HG03469 (cell line): ENCODE data around the gene CYP3A5.
"Not testable (repeated sequence)": the region's sequence is repeated elsewhere in the genome, so short reads cannot be mapped to it uniquely, and the experiment has no call there.

Experiments
- ATAC-seq: cut with Tn5 transposase; IDR thresholded peaks from one replicate; pipeline ENCODE4 v1.9.1; 2021; ENCODE audit warnings: mild to moderate bottlenecking, moderate library complexity, moderate number of reproducible peaks; ENCODE audit not compliant: unreplicated experiment

Gene CYP3A5

DNA sequence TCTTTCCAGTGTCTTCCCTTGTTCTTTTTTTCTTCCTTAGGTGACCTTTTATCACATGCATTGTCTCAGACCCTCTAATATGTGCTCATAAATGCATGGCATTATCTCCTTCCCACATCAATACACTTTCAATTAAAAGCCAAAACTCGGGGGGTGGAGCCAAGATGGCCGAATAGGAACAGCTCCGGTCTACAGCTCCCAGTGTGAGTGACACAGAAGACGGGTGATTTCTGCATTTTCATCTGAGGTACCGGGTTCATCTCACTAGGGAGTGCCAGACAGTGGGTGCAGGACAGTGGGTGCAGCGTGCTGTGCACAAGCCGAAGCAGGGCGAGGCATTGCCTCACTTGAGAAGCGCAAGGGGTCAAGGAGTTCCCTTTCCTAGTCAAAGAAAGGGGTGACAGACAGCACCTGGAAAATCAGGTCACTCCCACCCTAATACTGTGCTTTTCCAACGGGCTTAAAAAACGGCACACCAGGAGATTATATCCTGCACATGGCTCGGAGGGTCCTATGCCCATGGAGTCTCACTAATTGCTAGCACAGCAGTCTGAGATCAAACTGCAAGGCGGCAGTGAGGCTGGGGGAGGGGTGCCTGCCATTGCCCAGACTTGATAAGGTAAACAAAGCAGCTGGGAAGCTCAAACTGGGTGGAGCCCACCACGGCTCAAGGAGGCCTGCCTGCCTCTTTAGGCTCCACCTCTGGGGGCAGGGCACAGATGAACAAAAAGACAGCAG is 6.2 kb upstream of the CYP3A5 start:
- ATAC-seq: not testable (repeated sequence)

DNA sequence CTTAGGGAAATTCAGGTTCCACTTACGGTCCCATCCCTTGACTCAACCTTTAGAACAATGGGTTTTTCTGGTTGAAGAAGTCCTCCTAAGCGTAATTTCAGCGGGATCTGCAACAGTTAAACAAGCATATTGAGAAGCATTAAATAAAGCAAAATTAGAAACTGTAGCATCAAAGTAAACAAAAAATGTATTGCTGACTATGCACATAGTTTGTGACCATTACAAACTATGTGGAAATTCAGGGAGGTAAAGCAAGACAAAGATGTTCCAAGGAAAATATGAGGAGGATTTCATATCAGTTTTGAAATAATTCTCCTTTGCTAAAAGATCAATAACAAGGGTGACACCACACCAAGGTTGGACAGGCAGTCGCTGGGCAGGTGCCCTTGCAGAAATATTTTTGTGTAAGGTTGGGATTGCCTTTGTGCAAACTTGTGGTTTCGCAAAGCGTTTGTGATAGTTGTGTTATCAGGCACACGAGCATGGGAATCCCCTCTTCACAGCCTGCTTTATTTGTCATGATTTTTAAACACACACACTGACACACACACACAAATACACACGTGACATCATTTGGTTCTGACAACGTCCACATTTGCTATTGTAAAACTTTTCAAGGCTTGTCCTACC is 5.4 kb upstream of the CYP3A5 start:
- no peak for ATAC-seq

DNA sequence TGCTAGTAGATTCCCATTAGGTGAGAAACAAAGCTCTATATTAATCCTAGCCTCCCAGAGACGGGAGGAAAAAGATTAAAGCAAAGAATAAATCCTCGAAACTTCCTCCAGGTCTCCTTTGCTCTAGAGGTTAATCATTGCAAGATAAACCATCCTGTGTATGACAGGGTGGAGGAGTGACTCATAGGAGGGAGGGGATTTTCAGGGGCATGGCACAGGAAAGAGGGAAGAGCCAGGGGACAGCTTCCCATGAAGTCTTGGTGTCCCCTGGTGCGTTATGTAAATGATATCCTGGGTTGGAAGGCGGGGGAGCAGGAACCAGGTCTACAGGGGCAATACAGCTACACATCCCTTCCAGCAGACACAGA is 780 bp downstream of the CYP3A5 start:
- no peak for ATAC-seq

DNA sequence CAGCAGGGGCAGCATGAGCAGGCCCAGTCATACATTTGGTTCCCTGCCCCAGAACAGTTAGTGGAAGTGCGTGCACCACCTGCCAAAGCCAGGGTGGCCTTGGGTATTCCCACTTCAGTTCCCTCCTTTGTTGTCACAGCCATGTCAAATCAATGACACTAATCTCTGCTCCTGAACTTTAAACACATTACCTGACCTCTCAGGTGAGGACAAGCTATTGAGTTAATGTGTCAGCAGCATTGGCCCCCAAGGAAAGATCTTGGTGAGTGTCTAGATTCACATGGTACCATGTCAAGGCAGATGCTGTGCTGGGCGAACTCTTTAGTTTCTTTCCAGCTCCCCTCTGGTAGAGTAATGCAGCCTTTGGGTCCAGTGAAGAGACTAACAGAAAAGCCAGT is 2.1 kb downstream of the CYP3A5 start:
- ATAC-seq: no peak

DNA sequence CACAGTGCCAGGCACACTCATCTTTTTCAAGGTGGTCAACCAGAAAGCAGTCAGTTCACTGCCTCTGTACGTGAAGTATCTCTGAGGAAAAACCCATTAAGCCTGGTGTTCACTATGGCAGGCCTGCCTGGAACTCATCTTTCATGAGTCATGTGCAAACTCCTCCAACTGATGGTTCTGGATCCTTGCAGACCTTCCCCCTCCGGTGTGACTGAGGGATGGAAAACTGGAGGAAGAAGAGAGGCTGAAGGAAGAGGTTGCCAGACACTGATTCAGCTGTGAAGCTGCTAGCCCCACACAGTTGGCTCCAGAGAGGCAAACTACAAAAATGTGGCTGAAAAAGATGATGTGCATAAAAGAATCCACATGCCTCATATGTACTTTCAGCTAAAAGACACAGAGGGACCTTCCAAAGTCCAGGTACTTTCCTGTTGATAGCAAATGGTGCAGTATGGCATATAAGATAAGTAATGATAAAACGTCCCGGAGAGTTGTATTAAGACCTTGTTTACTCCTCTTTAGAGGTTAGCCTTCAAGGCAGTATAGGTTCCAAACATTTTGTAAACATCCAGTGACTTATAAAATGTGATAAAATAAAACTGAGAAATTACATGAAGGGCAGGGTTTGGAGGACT is 2.7 kb downstream of the CYP3A5 start:
- ATAC-seq: no peak

DNA sequence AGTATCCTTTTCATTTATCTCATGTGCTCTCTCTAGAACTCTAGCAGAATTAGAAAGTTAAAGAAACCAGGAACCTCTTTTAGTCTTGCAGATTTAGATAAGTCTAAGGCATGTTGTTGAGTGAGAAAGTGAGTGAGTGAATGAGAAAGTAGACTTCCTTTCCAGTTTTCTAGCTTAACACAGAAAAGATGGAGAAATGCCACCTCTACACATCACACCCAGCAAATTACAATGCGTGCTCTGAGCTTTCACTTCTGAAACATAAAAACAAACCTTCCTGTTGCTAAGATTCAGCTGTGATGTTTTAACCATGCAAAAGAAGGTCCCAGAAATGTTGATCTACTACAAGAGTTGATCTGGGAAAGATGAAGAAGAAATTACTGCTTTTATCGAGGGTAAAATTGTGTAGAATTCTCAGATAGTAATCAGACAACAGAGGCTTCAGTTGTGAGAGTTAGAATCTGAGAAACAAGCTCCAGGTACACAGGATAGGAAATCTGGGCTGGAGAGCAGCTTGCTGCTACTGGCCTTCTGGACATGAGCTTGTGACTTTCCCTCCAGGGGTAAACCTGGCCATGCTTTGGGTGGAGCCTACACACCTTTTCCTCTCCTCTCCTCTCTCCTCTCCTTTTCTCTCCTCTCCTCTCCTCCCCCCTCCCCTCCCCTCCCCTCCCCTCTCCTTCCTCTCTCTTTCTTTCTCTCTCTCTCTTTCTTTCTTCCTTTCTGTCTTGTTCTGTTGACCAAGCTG is 4.6 kb downstream of the CYP3A5 start:
- no peak for ATAC-seq

DNA sequence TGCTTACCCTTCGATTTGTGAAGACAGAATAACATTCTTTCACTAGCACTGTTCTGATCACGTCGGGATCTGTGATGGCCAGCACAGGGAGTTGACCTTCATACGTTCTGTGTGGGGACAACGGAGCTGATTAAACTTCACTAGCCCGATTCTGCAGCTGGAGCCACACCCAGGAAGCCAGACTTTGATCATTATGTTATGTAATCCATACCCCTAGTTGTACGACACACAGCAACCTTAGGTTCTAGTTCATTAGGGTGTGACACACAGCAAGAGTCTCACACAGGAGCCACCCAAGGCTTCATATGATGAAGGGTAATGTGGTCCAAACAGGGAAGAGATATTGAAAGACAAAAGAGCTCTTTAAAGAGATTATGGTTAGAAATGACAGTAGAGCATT is 7.2 kb downstream of the CYP3A5 start:
- no peak for ATAC-seq

DNA sequence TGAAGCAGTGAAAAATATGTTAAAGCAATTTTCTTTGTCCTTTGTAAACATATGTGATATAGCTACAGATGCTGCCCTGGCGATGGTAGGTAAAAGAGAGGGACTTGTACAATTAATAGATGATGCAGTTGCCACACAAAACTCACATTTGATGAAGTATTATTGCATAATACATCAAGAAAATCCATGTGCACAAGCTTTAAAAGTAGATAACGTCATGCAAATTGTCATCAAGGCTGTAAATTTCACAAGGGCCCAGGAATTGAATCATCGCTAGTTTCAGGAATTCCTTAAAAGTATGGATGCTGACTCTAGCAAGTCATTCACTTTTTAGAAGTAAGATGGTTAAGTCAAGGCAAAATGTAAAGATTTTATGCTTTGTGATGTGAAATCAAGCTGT is 10.0 kb downstream of the CYP3A5 start:
- no peak for ATAC-seq

DNA sequence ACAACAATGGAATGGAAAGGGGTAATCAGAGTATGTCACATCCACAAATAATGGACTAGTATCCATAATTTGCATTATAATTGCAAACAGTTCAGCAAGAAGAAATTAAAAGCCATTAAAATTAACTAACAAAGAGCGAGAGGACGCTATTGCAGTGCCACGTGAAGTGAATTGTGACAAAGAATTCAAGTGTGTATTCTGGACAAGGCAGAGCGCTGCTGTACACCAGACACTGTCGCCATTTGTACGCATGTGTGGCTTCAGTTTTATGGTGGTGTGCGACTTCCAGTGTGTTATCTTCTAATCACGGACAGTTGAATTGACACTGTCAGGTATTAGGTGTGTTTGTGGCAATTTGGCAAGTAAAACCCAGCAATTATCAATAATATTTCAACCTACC is 11.3 kb downstream of the CYP3A5 start:
- no peak for ATAC-seq

DNA sequence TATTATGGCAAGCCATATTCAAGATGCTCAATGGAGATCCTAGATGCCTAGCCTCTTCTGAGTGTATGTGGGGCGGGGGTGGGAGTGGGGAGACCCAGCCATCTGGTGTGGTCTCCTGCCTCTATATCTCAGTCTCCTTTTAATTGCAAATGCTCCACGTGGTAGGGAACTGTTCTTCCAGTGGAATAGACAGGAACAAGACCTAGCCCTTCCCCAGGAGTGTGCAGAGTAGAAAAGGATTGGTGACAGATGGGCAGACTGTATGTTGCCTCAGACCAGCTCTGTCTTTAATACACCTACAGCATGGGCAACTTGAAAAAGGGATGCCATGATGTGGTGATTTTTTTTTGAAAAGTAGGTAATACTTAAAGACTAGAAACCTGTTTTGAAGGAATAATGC is 12.6 kb downstream of the CYP3A5 start:
- ATAC-seq: no peak

DNA sequence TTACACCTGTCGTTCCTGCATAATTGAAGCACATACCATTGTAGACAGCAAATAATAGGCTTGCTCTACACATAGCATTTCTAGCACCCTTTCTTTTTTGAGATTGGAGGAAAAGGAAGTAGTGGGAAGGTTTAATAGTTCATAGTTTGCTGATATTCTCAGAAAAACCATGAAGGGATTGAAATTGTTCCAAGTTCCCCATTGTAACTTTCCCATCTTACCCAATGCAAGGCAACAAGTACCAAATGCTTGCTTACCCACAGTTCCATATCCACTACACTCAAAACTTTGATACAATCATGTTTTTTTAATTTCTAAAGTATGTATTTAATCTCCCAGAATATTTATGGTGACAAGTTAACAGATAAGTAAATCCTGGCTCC is 13.8 kb downstream of the CYP3A5 start:
- no peak for ATAC-seq

DNA sequence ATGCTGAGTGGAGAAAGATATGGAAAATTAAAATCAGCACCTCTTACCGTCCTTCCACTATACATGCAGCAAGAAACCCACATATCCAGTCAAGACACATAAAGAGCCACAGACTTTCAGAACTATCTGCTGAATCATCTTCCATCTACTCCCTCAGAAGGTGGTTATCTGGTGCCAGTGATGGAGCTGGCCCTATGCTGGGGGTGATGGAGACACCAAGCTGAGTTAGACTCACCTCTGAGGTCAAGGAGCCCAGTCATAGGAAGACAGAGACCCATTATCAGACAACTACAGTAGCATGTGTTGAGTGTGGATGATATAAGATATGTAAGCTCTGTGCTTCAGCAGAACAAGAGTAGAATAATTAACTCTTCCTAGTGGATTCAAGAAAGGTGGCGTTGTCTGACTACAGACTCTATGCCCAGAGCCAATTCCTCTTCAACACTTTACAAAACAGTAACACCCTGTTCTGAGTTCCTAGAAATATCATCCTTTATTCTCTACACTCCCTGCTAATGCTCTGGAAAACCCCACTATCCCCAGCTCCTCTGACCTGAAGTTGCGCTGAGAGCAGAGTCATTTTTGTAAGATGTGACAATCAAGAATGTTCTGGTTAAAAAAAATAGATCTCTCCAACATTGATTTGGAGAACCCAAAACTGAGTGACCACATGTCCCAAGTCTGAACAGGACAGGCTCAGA is 14.3 kb downstream of the CYP3A5 start:
- no peak for ATAC-seq

DNA sequence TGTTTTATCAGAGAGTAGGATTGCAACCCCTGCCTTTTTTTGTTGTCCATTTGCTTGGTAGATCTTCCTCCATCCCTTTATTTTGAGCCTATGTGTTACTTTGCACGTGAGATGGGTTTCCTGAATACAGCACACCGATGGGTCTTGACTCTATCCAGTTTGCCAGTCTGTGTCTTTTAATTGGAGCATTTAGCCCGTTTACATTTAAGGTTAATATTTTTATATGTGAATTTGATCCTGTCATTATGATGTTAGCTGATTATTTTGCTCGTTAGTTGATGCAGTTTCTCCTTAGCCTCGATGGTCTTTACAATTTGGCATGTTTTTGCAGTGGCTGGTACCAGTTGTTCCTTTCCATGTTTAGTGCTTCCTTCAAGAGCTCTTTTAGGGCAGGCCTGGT is 21.9 kb downstream of the CYP3A5 start:
- not testable (repeated sequence) for ATAC-seq

DNA sequence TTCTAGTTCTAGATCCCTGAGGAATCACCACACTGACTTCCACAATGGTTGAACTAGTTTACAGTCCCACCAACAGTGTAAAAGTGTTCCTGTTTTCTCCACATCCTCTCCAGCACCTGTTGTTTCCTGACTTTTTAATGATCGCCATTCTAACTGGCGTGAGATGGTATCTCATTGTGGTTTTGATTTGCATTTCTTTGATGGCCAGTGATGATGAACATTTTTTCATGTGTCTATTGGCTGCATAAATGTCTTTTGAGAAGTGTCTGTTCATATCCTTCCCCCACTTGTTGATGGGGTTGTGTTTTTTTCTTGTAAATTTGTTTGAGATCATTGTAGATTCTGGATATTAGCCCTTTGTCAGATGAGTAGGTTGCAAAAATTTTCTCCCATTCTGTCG is 25.2 kb downstream of the CYP3A5 start:
- ATAC-seq: not testable (repeated sequence)

DNA sequence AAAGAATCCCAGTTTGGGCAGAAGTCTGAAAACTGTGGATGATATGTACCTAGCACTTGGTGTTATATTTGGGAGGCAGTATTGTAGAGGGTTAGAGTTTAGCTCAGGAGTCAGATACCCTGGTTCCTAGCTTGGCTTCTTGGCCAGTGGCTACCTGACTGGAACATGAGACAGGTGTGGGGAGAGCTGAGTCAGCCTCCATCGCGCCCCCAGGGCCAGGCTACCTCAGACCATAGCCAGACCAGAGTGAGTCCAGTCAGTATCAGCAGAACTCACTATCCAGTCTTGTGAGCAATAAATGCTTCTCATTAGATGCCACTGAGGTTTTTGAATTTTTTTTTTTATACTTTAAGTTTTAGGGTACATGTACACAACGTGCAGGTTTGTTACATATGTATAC is 26.0 kb downstream of the CYP3A5 start:
- ATAC-seq: no peak

DNA sequence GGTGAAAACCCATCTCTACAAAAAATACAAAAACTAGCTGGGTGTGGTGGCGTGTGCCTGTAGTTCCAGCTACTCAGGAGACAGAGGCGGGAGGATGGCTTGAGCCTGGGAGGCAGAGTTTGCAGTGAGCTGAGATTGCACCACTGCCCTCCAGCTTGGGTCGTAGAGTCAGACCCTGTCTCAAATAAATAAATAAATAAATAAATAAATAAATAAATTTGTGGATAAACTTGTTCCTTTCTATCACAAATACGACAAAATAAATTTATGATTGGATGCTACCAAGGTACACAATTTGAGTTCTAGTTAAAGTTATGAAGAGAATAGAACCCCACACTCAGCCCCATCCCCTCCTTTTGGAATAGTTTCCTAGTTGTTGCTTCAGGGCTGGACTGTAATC is 26.5 kb downstream of the CYP3A5 start:
- not testable (repeated sequence) for ATAC-seq

DNA sequence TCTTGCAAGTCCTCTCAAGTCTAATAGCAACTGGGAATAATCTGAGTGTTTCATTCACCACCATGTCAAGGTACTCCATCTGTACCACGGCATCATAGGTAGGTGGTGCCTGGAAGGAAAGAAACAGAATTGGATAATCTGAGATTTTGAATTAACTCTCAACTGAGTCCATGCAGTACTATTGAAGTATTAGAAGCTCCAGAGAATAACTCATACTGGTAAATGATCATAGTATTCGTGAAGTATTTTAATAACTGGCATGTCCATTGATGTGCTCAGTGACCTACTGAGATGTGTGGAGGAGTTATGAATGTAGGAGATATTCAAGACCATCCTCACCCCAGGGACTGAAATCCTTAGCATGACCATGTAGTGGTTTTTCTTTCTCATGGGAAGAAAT is 27.1 kb downstream of the CYP3A5 start:
- ATAC-seq: no peak

DNA sequence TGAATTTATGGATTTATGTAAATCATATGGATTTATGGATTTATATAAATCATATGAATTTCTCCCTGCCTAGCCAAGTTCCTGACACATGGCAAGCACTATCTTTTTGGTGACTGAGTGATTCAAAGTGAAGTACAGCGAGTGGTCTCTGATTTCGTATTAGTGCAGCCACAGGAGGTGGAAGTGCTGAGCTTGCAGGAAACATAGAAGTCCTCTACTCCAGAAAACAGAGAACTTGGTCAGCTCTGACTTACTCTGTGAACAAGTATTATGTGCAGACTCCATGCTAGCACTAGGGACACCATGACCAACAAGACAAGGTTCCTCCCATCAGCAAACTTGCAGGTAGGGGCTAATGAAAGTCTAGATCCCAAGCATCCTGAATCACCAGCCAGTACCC is 28.5 kb downstream of the CYP3A5 start:
- ATAC-seq: no peak

DNA sequence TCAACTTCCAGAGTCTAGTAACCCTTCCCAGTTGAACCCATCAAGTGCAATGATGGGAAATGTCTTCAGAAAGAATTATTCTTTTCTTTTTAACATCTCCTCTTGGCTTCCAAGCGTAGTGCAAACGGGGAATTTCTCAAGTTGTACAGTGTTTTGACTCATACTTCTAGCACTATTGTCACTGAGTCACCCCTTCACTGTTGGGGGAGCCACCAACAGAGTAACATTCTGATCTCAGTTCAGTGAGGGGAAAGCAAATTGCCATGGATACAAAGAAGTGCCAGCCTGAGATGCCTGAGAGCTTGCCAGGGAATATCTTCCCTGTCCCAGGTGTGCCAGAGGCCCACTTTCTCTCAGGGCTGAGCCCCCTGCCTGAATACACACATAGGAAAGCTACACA is 31.0 kb downstream of the CYP3A5 start:
- ATAC-seq: no peak

DNA sequence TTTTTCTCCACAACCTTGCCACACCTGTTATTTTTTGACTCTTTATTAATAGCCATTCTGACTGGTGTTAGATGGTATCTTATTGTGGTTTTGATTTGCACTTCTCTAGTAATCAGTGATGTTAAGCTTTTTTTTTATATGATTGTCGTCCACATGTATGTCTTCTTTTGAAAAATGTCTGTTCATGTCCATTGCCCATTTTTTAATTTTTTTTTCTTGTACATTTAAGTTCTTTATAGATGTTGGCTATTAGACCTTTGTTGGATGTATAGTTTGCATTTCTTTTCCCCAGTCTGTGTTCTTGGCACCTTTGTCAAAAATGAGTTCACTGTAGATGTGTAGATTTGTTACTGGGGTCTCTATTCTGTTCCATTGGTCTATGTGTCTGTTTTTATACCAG is 34.2 kb downstream of the CYP3A5 start:
- ATAC-seq: no peak

DNA sequence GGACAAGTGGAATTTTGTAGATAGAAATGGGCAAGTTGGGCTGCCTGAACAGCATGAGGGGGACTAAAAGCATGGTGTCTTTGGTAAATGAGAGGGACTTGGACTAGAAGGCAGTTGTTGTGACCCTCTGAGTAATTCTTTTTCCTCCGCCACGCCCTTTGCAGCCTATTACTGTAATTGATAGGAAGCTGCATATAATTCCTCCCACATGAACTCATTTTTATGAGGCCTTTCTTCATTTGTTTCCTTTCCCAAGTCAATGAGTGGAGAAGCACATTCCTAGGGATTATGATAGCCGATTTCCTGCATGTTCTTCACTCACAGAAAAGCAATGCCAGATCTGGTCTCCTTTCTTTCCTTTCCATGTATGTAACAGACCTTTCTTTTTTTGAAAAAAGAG is 35.4 kb downstream of the CYP3A5 start:
- no peak for ATAC-seq
